Measurements from ENCODE around the gene SPRN. TPM values are rescaled to one million over a fixed set of nuclear protein-coding genes. Genes with fewer than 3 reads are reported as not detected.

SPRN gene
- total and polyA plus RNA-seq, 8 donors = 0.52 to 6.4 (median 3.3) TPM; not detected in 1

GRCh38 chr10:133391761-133392518 is 32.5 kb downstream of the SPRN start:
- ATAC-seq (no peak), DNase-seq (no peak)
- intact Hi-C loops (cut with DNase I) = no loop called here
- Histone ChIP-seq H3K27ac (no peak overlapping the region), H3K9me3 (no peaks in the 10 kb centered on the region), H3K36me3 (peaks cover 0 to 20% of the 10 kb centered on the region in 2 donors), H3K4me3 (no peak overlapping the region), H3K4me1 (peaks cover 11 to 29% of the 10 kb centered on the region in 2 donors), H3K27me3 (no peaks in the 10 kb centered on the region)
- TF ChIP-seq CTCF (IDR thresholded peaks at IDR 0.05) = no peak

- TF ChIP-seq CTCF (IDR thresholded peaks at IDR 0.05) = no peak
- intact Hi-C loops (cut with DNase I) = no loop called here
- H3K4me1 ChIP-seq = peaks cover 11 to 29% of the 10 kb centered on the region in 2 donors
- H3K27me3 ChIP-seq = no peaks in the 10 kb centered on the region
- H3K36me3 ChIP-seq = peaks cover 0 to 14% of the 10 kb centered on the region in 2 donors
- no peak overlapping the region for H3K4me3 ChIP-seq
- DNase-seq (no peak), ATAC-seq (no peak)
- H3K9me3 ChIP-seq = no peaks in the 10 kb centered on the region
- H3K27ac ChIP-seq = no peak overlapping the region
These were observed 33.2 kb downstream of the SPRN start for GRCh38 chr10:133391249-133391635.

- ATAC-seq (no peak), DNase-seq (no peak)
- TF ChIP-seq CTCF (IDR thresholded peaks at IDR 0.05) = no peak
- Histone ChIP-seq H3K27me3 (no peaks in the 10 kb centered on the region), H3K4me3 (no peak overlapping the region), H3K36me3 (peaks cover 0 to 9% of the 10 kb centered on the region in 2 donors), H3K4me1 (peaks cover 11 to 29% of the 10 kb centered on the region in 2 donors), H3K9me3 (no peaks in the 10 kb centered on the region), H3K27ac (no peak overlapping the region)
- intact Hi-C loops (cut with DNase I) = no loop called here
These were observed 33.7 kb downstream of the SPRN start for GRCh38 chr10:133390597-133391248.

GRCh38 chr10:133388973-133389818 is 35.2 kb downstream of the SPRN start:
- Histone ChIP-seq H3K9me3 (no peaks in the 10 kb centered on the region), H3K4me1 (peaks cover 0 to 14% of the 10 kb centered on the region in 2 donors), H3K4me3 (no peak overlapping the region), H3K27me3 (no peaks in the 10 kb centered on the region), H3K27ac (peak overlapping the region; percentile 33 to 60), H3K36me3 (peaks cover 0 to 6% of the 10 kb centered on the region in 2 donors)
- DNase-seq (no peak), ATAC-seq (no peak)
- TF ChIP-seq CTCF (IDR thresholded peaks at IDR 0.05) = no peak
- intact Hi-C loops (cut with DNase I) = no loop called here

Measured in left lung (tissue), 10 donors.